Fibroblast of the conjunctiva (primary cell): ENCODE results near the gene SLC25A42.
"Not testable (repeated sequence)": the region's sequence is repeated elsewhere in the genome, so short reads cannot be mapped to it uniquely, and the experiment has no call there.

Source experiments
- DNase-seq: peaks from one replicate; pipeline ENCODE4 v3.0.0-alpha.2; 2010; ENCODE audit warnings: low read depth

Gene SLC25A42

DNA sequence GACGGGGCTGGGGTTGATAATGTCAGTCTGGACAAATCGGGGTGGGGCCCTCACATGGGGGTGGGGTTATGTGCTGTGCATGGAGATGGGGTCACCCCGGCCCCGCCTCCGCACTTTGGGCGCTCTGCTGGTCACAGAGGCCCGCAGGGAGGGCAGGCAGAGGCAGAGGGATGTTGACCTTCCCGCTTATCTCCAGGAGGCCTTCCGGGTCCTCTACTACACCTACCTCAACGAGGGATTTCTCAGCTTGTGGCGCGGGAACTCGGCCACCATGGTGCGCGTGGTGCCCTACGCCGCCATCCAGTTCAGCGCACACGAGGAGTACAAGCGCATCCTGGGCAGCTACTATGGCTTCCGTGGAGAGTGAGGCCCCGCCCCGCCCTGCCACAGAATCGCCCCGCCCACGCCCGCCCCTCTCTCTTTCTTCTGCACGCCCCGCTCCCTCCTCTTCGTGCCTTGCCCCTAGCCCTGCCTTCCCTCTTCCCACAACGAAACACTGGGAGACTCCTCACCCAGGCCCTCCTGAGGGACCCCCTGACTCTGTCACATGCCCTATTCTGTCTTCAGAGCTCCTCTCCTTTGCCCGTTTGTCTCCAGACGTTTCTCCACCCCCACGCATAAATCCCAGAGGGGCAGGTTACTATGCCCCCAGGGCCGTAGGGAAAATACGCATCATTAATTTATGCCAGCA is 41.7 kb downstream of the SLC25A42 start:
- peak; percentile 38 for DNase-seq

DNA sequence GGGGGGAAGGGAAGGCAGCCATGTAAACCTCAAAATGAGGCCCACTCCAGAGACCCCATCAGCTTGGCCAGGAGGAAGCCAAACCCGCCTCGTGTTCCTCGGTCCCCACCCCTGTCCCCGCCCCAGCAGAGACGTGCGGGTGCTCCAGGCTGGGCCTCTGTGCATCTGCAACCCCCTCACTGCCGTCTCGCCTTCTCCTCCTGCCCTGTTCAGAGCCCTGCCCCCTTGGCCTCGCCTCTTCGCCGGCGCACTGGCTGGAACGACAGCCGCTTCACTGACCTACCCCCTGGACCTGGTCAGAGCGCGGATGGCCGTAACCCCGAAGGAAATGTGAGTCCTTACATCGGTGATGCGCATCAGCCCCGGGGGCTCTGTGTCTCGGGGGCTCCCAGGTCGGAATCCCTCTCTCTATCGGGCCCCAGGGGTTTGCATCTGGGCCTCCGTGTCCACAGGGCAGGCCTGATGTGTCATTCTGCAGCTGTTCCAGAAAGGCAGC is 42.3 kb downstream of the SLC25A42 start:
- no peak for DNase-seq

DNA sequence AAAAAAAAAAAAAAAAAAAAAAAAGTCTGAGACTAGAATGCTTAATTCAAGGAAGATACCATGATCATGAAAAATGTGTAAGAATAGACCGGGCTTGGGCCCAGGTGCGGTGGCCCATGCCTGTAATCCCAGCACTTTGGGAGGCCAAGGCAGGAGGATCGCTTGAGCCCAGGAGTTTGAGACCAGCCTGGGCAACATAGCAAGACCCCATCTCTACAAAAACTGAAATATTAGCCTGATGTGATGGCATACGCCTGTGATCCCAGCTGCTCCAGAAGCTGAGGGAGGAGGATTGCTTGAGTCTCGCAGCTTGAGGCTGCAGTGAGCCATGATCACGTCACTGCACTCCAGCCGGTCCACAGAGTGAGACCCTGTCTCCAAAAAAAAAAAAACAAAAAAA is 43.1 kb downstream of the SLC25A42 start:
- not testable (repeated sequence) for DNase-seq

DNA sequence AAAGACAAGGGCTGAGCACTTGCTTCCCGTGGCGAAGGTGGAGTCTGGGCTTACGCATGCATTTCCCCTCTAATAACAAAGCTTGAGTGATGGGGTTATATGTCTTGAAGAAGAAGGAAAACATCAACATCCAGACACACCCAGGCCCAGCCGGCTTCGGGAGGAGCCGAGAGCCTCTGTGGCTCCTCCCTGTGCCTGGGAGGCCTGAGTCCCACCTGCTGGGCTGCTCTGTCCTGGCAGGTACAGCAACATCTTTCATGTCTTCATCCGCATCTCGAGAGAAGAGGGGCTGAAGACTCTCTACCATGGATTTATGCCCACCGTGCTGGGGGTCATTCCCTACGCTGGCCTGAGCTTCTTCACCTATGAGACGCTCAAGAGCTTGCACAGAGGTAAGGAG is 43.9 kb downstream of the SLC25A42 start:
- no peak for DNase-seq

DNA sequence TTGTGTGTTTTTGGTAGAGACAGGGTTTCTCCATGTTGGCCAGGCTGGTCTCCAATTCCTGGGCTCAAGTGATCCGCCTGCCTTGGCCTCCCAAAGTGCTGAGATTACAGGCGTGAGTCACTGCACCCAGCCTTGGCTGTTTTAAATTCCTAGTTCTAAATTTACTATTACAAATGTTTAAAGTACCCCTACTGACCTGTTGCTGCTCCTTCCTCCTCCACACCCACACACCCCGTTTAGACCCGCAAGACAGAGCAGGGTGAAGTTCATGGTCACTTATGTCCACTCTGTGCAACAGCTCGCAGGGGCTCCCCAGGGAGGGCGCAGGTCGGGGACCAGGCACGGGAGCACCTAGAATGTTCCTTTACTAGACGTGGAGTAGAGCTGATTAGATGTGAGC is 45.8 kb downstream of the SLC25A42 start:
- no peak for DNase-seq

DNA sequence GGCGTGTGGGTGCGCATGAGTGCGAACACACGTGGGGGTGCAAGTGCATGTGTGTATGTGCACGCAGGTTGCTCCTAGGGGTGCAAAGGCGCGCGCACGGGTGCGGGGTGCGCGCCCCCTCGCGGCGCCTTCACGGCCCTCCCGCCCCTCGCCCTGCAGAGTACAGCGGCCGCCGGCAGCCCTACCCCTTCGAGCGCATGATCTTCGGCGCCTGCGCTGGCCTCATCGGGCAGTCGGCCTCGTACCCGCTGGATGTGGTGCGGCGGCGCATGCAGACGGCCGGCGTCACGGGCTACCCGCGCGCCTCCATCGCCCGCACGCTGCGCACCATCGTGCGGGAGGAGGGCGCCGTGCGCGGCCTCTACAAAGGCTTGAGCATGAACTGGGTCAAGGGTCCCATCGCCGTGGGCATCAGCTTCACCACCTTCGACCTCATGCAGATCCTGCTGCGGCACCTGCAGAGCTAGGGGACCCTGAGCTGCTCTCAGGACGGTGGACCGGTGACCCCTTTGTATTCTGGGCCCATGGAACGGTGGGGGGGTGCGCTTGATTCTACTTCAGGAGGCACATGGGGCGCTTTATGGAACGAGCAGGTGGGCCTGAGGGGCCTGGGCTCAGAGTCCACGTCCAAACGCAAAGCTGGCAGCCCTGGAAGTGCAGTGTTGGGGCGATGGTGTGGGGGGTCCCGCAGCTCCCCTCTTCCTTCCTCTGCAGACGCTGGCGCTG is 46.8 kb downstream of the SLC25A42 start:
- no peak for DNase-seq

DNA sequence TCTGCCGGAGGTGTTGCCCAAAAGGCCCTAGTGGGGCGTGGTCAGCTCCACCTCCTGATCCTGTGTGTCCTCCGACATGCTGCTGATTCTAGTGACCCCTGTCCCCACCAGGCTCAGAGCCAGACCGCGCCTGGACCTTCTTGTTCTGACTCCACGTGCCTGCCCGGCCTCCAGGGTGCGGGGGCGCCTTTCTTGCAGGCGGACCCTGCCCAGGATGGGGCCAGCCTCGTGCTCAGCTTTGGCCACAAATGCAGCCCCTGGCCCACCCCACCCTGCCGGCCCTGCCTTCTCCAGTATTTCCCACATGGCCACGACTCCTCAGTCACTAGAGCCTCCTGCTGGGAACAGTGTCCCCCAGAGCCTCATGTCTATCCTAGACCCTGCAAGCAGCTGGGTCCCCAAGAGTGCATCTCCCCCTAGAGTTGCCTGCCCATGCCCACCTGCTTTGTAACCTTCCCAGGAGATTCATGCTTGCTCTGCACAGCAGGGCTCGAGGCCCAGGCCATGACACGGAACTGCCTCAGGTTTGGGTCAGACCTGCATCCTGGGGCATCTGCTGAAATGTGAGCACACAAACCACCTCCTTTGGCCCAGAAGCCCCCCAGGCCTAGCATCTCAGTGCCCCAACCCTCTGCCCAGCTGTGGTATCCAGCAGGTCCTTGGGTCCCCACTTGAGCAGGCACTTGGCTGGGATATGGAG is 47.5 kb downstream of the SLC25A42 start:
- no peak for DNase-seq

DNA sequence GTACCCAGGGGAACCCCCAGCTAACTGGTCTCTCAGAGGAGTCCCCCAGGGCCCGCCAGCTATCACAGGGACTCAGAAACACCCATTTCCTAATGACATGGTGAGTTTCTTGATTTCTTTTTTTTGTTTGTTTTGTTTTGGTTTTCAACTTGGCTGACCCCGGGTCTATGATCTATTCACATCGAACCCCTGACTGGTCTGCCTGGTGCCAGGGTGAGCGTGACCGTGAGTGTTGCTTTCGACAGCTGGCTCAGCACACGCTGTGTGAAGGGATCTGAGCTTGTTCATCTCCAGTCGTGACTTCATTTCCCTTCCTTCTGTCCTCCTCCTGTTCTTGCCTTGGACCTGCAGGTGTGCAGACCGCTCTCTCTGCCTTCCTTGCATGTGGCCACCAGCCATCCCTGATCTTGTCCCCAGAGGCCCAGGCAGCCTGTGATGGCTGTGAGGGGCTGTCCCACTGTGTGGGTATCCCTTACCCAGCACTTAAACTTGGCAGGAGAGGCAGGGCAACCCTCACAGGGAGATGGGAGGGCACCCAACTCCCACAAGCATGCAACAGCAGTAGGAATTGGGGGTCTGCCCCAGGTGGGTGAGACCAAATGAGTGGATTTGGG is 48.3 kb downstream of the SLC25A42 start:
- no peak for DNase-seq

DNA sequence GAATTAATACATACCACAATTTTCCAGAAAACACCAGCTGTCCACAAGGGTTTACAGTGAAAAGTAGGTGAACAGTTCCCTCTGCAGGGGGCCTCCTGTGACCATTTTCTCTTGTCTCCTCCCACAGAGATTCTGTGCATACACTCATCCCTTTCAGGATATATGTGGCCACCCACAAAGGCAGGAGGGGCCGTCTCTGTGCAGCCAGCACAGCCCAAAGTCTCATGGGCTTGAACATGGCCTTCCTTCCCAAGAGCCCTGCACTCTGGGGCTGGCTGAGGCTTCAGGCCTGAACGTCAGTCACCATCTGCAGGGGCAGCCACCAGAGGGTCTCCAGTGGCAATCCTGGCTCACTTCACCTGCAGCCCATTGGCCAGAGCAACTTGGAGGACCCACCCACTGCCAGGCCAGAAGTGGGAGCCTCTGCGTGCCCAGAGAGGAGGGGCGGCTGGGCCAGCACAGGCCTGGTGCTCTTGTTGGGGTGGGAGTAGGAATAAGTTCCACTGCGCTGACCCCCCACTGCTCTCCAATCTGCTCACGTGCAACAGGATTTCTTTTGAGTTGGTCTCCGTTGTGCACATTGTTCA is 49.3 kb downstream of the SLC25A42 start:
- DNase-seq: no peak

DNA sequence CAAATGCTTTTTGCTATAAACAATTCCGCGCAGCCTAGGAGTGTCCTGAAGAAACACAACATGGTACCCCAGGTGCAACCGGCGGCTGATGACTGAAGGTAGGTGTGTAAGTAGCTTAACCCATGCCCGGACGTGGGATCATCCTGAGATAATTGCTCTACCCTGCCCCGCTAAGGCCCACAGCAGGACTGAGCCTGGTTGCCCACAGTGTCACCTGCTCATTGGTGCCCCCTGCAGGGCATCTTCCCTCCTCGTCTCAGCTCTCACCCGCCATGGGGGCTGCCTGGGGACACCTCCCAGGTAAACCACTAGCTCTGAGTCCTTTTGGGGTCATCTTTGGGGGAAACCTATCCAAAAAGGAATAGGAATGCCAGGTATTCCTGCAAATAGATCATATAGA is 52.2 kb downstream of the SLC25A42 start:
- DNase-seq: no peak

DNA sequence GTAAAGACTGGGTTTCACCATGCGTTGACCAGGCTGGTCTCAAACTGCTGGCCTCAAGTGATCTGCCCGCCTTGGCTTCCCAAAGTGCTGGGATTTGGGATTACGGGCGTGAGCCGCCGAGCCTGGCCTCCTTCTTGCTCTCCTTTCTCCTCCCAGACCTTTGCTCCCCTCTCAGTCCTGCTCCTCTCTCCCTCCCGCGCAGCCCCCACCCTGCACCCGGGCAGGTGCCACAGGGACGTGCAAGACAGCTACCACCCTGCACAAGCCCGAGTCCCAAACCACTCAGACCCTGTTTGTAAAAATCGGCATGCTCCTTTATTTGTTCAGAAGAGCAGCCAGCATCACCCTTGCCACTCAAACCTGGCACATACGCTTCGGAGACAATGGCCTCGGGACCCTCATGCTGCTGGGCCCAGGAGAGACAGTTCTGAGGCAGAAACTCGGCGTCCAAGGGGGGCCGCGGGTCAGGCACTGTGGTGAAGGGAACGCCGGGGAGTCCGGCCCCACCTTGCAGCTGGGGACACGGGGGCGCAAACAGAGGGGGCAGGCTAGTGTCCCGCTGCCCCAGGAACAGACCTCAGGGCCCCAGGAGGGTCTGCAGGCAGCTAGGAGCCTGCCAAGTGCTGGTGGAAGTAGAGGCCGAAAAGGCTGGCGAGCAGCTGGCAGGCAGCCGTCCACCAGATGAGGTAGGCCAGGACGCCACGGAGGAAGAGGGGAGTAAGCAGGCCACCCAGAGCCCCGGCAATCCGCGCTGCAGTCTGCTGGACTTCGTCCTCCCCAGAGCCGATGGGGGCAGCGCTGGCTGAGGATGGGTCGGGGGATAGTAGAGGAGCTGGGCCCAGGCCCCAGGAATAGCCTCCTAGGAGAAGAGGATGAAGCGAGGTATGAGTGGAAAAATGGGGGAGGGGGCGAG is 55.8 kb downstream of the SLC25A42 start:
- no peak for DNase-seq

DNA sequence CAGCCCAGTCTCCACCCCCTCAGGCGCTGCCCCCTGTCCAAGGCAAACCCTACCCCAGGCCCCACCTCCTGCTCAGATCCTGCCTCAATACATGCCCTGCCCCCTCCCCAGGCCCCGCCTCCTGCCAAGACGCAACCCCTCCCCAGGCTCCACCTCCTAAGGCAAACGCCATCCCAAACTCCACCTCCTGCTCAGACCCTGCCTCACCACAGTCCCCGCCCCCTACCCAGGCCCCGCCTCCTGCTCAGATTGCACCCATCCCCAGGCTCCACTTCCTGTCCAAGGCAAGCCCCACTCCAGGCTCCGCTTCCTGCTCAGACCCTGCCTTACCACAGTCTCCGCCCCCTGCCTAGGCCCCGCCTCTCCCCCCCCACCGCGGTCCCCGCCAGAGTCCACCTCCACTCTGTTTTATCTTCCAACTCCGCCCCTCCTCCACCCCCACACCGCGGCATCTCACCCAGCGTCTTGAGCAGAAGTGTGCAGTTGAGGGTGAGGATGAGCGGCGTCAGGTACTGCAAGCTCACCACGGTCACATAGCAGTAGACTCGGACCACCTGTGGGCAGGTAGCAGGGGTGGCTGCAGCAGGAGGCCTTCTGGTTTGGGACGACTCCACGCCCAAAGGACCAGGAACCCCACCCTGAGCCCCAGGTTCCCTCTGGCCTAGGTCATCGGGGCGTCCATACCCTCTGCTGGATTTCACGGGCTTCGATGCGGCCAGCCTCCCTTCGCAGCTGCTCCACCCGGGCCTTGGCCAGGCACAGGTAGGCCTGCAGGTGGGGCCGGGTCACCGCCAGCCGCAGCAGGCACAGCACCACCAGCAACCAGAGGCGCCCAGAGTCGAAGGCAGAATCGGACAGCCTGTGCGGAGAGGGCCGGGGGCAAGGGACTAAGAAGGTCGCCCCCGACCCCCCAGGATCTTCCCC is 56.8 kb downstream of the SLC25A42 start:
- peak; percentile 59 for DNase-seq

DNA sequence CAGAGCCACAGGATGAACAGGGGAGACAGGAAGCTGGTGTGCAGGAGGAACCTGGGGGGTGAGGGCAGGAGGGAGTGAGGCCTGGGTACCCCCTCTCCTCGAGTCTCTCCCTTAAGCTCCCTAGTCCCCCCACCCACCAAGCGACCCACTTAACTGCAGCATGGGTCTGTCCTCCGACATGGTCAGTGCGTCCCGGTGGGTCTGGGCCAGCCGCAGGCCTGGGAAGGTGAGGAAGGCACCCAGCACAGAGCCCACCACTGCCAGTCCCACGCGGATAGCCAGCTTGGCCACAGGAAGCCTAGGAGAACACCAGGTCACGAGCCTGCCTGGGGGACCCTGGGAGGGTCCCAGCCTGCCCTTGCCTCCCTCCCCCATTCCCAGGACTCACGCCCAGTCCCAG is 57.6 kb downstream of the SLC25A42 start:
- no peak for DNase-seq

DNA sequence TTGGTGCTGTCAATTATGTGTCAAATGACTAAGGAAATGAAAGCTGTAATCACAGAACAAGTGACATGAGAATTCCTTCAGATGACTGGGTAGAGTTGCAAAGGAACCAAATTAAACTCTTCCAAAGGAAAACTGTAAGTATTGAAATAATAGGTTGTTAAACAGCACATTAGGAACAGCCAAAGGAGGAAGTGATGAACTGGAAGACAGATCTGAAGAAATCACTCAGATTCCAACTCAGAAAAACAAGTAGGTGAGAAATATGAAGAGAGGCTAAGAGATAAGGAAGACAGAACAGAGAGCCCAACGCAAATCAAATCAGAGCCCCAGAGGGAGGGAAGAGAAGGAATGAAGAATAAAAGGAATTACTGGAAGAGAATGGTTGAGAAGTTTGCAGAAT is 59.1 kb downstream of the SLC25A42 start:
- no peak for DNase-seq

DNA sequence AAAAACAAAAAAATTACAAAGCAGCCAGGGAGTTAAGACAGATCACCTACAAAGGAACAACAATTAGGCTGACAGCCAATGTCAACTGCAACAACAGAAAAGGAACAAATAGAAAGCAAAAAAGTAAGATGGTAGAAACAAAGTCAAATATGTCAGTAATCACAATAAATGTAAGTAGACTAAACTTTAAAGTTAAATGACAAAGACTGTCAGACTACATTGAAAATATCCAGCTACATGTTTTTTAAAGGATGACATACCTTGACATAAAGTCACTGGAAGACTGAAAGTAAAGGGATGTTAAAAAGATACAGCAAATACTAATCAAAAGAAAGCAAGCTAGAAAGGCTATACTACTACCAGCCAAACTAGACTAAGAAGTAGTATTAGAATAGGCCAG is 59.6 kb downstream of the SLC25A42 start:
- DNase-seq: no peak

DNA sequence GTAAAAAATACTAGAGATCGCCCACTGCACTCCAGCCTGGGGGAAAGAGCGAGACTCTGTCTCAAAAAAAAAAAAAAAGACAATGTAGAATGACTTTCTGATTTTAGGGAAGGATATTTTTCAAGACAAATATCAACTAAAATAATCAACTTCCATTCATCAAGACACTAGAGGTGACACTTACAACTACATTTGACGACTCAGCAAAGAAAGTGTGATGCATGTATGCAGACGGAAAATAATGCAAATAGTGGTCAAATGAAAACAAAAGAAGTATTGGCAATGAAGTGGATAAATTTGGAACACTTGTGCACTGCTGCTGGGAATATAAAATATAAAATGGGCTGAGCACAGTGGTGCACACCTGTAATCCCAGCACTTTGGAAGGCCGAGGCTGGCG is 62.3 kb downstream of the SLC25A42 start:
- no peak for DNase-seq

DNA sequence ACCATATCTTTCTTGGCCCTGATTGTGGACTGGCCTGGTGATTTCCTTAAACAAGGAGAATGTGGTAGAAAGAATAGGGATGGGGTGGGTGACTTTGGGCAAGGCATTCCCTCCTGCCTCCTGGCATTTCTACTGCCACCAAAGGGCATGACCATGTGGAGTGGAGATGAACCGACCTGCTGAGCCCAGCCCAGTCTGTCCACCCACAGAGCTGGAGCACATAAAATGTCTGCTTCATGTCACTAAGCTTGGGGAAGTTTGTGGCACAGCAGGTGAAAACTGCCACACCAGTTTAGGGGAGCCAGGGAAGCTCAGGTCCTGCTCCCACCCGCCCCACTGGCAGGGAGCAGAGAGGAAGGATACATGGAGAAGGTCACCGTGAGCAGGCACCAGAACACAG is 68.2 kb downstream of the SLC25A42 start:
- DNase-seq: no peak

DNA sequence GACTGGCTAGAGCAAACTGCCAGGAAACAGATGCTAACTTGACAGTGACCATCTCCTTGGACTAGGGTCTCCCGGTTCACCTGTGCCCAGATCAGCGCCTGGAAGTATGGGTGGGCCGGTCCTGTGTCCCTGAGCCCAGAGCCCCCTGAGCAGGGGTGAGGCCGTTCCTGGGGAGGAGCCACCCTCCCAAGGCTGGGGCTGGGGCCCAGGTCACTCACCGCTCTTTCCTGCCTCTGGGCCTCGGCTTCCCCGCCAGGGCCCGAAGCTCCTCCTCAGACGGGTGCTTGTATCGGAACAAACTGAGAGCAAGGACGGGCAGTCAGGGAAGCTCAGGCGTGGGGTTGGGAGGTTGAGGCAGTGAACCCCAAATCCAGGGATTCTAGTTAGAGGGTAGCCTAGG is 69.1 kb downstream of the SLC25A42 start:
- no peak for DNase-seq

DNA sequence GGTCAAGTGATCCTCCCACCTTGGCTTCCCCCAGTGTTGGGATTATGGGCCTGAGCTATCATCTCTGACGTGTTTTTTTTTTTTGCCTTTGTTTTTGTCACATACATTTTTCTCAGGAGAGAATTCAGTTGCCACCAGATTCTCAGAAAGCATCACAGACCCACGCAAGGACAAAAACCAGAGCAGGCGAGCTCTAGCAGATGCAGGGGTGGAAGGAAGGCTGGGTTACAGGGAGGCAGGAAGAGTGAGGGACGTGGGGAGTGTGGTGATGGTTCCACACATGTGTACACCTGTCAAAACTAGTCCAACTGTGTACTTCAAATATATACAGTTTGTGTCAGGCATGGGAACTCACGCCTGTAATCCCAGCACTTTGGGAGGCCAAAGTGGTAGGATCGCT is 70.2 kb downstream of the SLC25A42 start:
- no peak for DNase-seq

DNA sequence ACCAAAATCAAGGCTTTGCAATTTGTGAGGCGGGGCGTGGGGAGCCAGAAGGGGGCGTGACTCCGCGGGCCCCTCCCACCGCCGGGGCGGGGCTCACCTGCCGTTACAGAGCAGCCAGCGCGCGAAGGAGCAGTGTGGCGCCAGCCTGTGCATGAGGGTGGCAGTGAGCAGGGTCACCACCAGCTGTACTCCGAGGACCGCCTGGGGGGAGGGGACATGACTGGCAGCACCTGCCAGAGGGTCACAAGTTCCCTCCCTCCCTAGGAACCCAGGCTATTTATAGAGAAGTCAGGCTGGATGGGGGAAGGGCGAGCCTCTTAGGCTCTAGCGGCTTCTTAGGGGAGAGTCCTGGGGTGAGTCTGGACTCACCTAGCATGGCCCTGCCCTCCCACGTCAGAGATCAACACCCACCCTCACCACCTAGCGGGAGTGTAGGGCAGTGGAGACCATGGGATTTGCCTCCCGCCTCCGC is 70.9 kb downstream of the SLC25A42 start:
- DNase-seq: no peak
